ENCODE measurements around the gene SKIDA1.
A peak's percentile ranks its signal among the peaks of the same experiment; 100 is the strongest.

Gene SKIDA1

GRCh38 chr10:21501091-21501490 lies 24.4 kb downstream of the SKIDA1 start:
- no peak for DNase-seq (ENCODE audit: low read depth)

- DNase-seq (ENCODE audit: low read depth), result no peak
These were observed 24.9 kb downstream of the SKIDA1 start for GRCh38 chr10:21500578-21500910.

GRCh38 chr10:21499701-21500577 lies 25.5 kb downstream of the SKIDA1 start:
- DNase-seq (ENCODE audit: low read depth), result no peak

- DNase-seq (ENCODE audit: low read depth), result no peak
These were observed 26.5 kb downstream of the SKIDA1 start for GRCh38 chr10:21498986-21499385.

GRCh38 chr10:21498377-21498776 lies 27.1 kb downstream of the SKIDA1 start:
- no peak for DNase-seq (ENCODE audit: low read depth)

- no peak for DNase-seq (ENCODE audit: low read depth)
These were observed 28.2 kb downstream of the SKIDA1 start for GRCh38 chr10:21497177-21497807.

- no peak for DNase-seq (ENCODE audit: low read depth)
These were observed 28.9 kb downstream of the SKIDA1 start for GRCh38 chr10:21496343-21497176.

GRCh38 chr10:21495752-21496342 lies 29.6 kb downstream of the SKIDA1 start:
- DNase-seq (ENCODE audit: low read depth), result peak; percentile 83

GRCh38 chr10:21495002-21495751 lies 30.3 kb downstream of the SKIDA1 start:
- no peak for DNase-seq (ENCODE audit: low read depth)

- no peak for DNase-seq (ENCODE audit: low read depth)
These were observed 31.1 kb downstream of the SKIDA1 start for GRCh38 chr10:21494191-21495001.

GRCh38 chr10:21493784-21494183 lies 31.7 kb downstream of the SKIDA1 start:
- no peak for DNase-seq (ENCODE audit: low read depth)

GRCh38 chr10:21492421-21492820 lies 33.1 kb downstream of the SKIDA1 start:
- DNase-seq (ENCODE audit: low read depth), result no peak

- DNase-seq (ENCODE audit: low read depth), result no peak
These were observed 34.8 kb downstream of the SKIDA1 start for GRCh38 chr10:21490711-21491105.

- no peak for DNase-seq (ENCODE audit: low read depth)
These were observed 35.3 kb downstream of the SKIDA1 start for GRCh38 chr10:21490028-21490710.

- no peak for DNase-seq (ENCODE audit: low read depth)
These were observed 36.5 kb downstream of the SKIDA1 start for GRCh38 chr10:21488957-21489446.

- no peak for DNase-seq (ENCODE audit: low read depth)
These were observed 37.1 kb downstream of the SKIDA1 start for GRCh38 chr10:21488246-21488956.

- no peak for DNase-seq (ENCODE audit: low read depth)
These were observed 37.9 kb downstream of the SKIDA1 start for GRCh38 chr10:21487416-21488180.

- DNase-seq (ENCODE audit: low read depth), result no peak
These were observed 42.7 kb downstream of the SKIDA1 start for GRCh38 chr10:21482821-21483220.

- no peak for DNase-seq (ENCODE audit: low read depth)
These were observed 44.1 kb downstream of the SKIDA1 start for GRCh38 chr10:21481407-21481806.

Data from activated T-cell treated with anti-CD3 and anti-CD28 coated beads for 24 hours (primary cell).